SK-N-SH treated with all-trans-retinoic acid at 6 μM for 48 hours (cell line): ENCODE measurements around the gene APOL4.

ENCODE experiments used
- ATAC-seq: fragments of 200-7000 bp; cut with Tn5 transposase; 3 replicates; pipeline ENCODE4 v1.9.1; 2020; ENCODE audit warnings: mild to moderate bottlenecking, moderate library complexity
- ARNTL ChIP-seq: fragments of 450-650 bp; formaldehyde crosslinking; IDR thresholded peaks from 2 replicates; pipeline ENCODE4 v1.5.0; 2020; ENCODE audit warnings: low read depth, mild to moderate bottlenecking, moderate library complexity, borderline replicate concordance
- BACH2 ChIP-seq: fragments of 250-450 bp; sonication (Bioruptor Pico); IDR thresholded peaks from 2 replicates; pipeline ENCODE4 v1.9.0; 2021; ENCODE audit warnings: mild to moderate bottlenecking, borderline replicate concordance
- CSDC2 ChIP-seq: fragments of 250-450 bp; sonication (Bioruptor Pico); IDR thresholded peaks from 2 replicates; pipeline ENCODE4 v1.5.0; 2020; ENCODE audit warnings: mild to moderate bottlenecking, moderate library complexity
- CSRNP3 ChIP-seq: fragments of 250-450 bp; sonication (Bioruptor Pico); IDR thresholded peaks from 2 replicates; pipeline ENCODE4 v1.5.1; 2021; ENCODE audit warnings: mild to moderate bottlenecking, moderate library complexity
- ESRRG ChIP-seq: fragments of 250-450 bp; sonication (Bioruptor Pico); IDR thresholded peaks from 2 replicates; pipeline ENCODE4 v1.6.1; 2021; ENCODE audit warnings: mild to moderate bottlenecking
- GLIS3 ChIP-seq: fragments of 250-450 bp; sonication (Bioruptor Pico); IDR thresholded peaks from 2 replicates; pipeline ENCODE4 v1.5.0; 2020; ENCODE audit warnings: mild to moderate bottlenecking, moderate library complexity
- ISL1 ChIP-seq: fragments of 250-450 bp; sonication (Bioruptor Pico); IDR thresholded peaks from 2 replicates; pipeline ENCODE4 v2.1.2; 2022; ENCODE audit warnings: mild to moderate bottlenecking, moderate library complexity
- POU6F1 ChIP-seq: fragments of 250-450 bp; sonication (Bioruptor Pico); IDR thresholded peaks from 2 replicates; pipeline ENCODE4 v1.8.0; 2021; ENCODE audit warnings: low read depth, mild to moderate bottlenecking, moderate library complexity, borderline replicate concordance
- RARB ChIP-seq: fragments of 250-450 bp; sonication (Bioruptor Pico); IDR thresholded peaks from 2 replicates; pipeline ENCODE4 v1.8.0; 2021; ENCODE audit warnings: mild to moderate bottlenecking, moderate library complexity
- SNAI2 ChIP-seq: fragments of 250-450 bp; sonication (Bioruptor Pico); IDR thresholded peaks from 2 replicates; pipeline ENCODE4 v1.5.0; 2020; ENCODE audit warnings: mild to moderate bottlenecking, moderate library complexity
- TCF4 ChIP-seq: fragments of 250-450 bp; sonication (Bioruptor Pico); IDR thresholded peaks from 2 replicates; pipeline ENCODE4 v1.8.0; 2021; ENCODE audit warnings: mild to moderate bottlenecking, moderate library complexity, borderline replicate concordance
- TSHZ2 ChIP-seq: fragments of 250-450 bp; sonication (Bioruptor Pico); IDR thresholded peaks from 2 replicates; pipeline ENCODE4 v1.5.0; 2020; ENCODE audit warnings: mild to moderate bottlenecking, moderate library complexity
- ZC3H10 ChIP-seq: fragments of 250-450 bp; sonication (Bioruptor Pico); IDR thresholded peaks from 2 replicates; pipeline ENCODE4 v1.5.1; 2021; ENCODE audit warnings: mild to moderate bottlenecking, moderate library complexity
- ZFP3 ChIP-seq: fragments of 250-450 bp; sonication (Bioruptor Pico); IDR thresholded peaks from 2 replicates; pipeline ENCODE4 v1.5.0; 2020; ENCODE audit warnings: mild to moderate bottlenecking, moderate library complexity
- ZFP30 ChIP-seq: fragments of 450-650 bp; formaldehyde crosslinking; IDR thresholded peaks from 2 replicates; pipeline ENCODE4 v1.5.0; 2022; ENCODE audit warnings: mild to moderate bottlenecking, moderate library complexity
- ZNF565 ChIP-seq: fragments of 450-650 bp; formaldehyde crosslinking; conservative IDR thresholded peaks from 2 replicates; pipeline ENCODE4 v1.5.0; 2020; ENCODE audit warnings: low read depth, mild to moderate bottlenecking, moderate library complexity
- ZNF70 ChIP-seq: fragments of 450-650 bp; formaldehyde crosslinking; IDR thresholded peaks from 2 replicates; pipeline ENCODE4 v1.5.0; 2020; ENCODE audit warnings: mild to moderate bottlenecking, moderate library complexity

The APOL4 gene

GRCh38 chr22:36225333-36225922, 23.8 kb upstream of the APOL4 start (continued):
- TF ChIP-seq TSHZ2 (no peak), POU6F1 (CRISPR knock-in tag) (no peak), RARB (no peak), ZNF565 (CRISPR knock-in tag) (no peak), CSDC2 (CRISPR knock-in tag) (no peak)

- ATAC-seq, result no peak
- no peak for TF ChIP-seq ZFP3 (CRISPR knock-in tag)
- no peak for TF ChIP-seq GLIS3
Measured at GRCh38 chr22:36224245-36224644, 22.6 kb upstream of the APOL4 start.

GRCh38 chr22:36223504-36223903, 21.9 kb upstream of the APOL4 start:
- TF ChIP-seq ZC3H10, result no peak
- no peak for TF ChIP-seq CSRNP3 (CRISPR knock-in tag)
- TF ChIP-seq ZFP30 (CRISPR knock-in tag), result no peak
- TF ChIP-seq ISL1 (CRISPR knock-in tag), result no peak
- no peak for TF ChIP-seq BACH2
- no peak for TF ChIP-seq SNAI2 (CRISPR knock-in tag)
- TF ChIP-seq RARB, result no peak
- no peak for TF ChIP-seq CSDC2 (CRISPR knock-in tag)
- TF ChIP-seq POU6F1 (CRISPR knock-in tag), result no peak
- TF ChIP-seq, all 23 proteins: peak for 0

GRCh38 chr22:36222887-36223450, 21.4 kb upstream of the APOL4 start:
- no peak for ATAC-seq
- TF ChIP-seq ARNTL (no peak), TCF4 (CRISPR knock-in tag) (no peak), BACH2 (no peak), ZNF565 (CRISPR knock-in tag) (no peak), ZFP30 (CRISPR knock-in tag) (no peak), POU6F1 (CRISPR knock-in tag) (no peak), ZFP3 (CRISPR knock-in tag) (no peak), CSRNP3 (CRISPR knock-in tag) (no peak), ESRRG (CRISPR knock-in tag) (no peak), TSHZ2 (no peak), SNAI2 (CRISPR knock-in tag) (no peak), ZC3H10 (no peak), ISL1 (CRISPR knock-in tag) (no peak), RARB (no peak), ZNF70 (CRISPR knock-in tag) (no peak)

More at GRCh38 chr22:36223504-36223903, 21.9 kb upstream of the APOL4 start:
- ATAC-seq, result no peak
